Measurements from ENCODE around the gene ARHGEF18. TPM values are rescaled to one million over a fixed set of nuclear protein-coding genes. Genes with fewer than 3 reads are reported as not detected.

Gene ARHGEF18
- total RNA-seq, 2 experiments from 2014 or later: 42.6 to 44.3 TPM

Other genes starting within 250 kb of the ARHGEF18 start
- gene INSR, start 54.5 kb upstream of the ARHGEF18 start, total RNA-seq: 1 to 10 TPM in 1 of 2 experiments, under 1 TPM in 1; 0.99 to 2.0 TPM
- 1 to 10 TPM in 1 of 2 experiments, under 1 TPM in 1; 0.67 to 1.3 TPM for gene PEX11G, start 140.1 kb downstream of the ARHGEF18 start, total RNA-seq
- gene ZNF358, start 167.2 kb downstream of the ARHGEF18 start, total RNA-seq: 1 to 10 TPM; 8.9 to 9.0 TPM
- gene MCOLN1, start 173.7 kb downstream of the ARHGEF18 start, total RNA-seq: 10 to 100 TPM; 17.7 to 18.8 TPM
- gene PNPLA6, start 186.8 kb downstream of the ARHGEF18 start, total RNA-seq: 100 to 1,000 TPM; 114 to 115 TPM
- under 1 TPM; 0.34 to 0.69 TPM for gene CAMSAP3, start 246.9 kb downstream of the ARHGEF18 start, total RNA-seq